Measurements from ENCODE around the gene CPSF6.
"Not testable (repeated sequence)": the region's sequence is repeated elsewhere in the genome, so short reads cannot be mapped to it uniquely, and the experiment has no call there.

The CPSF6 gene

DNA sequence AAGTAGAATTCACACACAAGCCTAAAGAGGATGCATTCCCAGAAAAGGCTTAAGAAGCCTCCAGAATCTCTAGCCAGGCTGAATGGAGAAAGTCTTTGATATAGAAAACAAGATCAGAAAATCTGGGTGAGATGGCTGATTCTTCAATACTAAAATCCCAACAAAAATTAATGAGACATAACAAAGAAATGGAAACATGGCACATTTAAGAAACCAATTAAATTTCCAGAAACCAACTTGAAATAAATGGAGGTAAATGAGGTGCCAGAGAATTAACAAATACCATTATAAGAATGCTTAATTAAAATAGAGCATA, 51.9 kb downstream of the CPSF6 start:
- in situ Hi-C loops (cut with HindIII; ENCODE audit: low sequenced_read_pairs): no loop called here
- TF ChIP-seq, protein P1, sequence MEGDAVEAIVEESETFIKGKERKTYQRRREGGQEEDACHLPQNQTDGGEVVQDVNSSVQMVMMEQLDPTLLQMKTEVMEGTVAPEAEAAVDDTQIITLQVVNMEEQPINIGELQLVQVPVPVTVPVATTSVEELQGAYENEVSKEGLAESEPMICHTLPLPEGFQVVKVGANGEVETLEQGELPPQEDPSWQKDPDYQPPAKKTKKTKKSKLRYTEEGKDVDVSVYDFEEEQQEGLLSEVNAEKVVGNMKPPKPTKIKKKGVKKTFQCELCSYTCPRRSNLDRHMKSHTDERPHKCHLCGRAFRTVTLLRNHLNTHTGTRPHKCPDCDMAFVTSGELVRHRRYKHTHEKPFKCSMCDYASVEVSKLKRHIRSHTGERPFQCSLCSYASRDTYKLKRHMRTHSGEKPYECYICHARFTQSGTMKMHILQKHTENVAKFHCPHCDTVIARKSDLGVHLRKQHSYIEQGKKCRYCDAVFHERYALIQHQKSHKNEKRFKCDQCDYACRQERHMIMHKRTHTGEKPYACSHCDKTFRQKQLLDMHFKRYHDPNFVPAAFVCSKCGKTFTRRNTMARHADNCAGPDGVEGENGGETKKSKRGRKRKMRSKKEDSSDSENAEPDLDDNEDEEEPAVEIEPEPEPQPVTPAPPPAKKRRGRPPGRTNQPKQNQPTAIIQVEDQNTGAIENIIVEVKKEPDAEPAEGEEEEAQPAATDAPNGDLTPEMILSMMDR (IDR thresholded peaks at IDR 0.05; ENCODE audit: low read depth, low read length): no peak
- no peak for DNase-seq (ENCODE audit: low read depth, low spot score)
- H3K4me3 ChIP-seq (ENCODE audit: low read depth, low read length): no peak overlapping the region

DNA sequence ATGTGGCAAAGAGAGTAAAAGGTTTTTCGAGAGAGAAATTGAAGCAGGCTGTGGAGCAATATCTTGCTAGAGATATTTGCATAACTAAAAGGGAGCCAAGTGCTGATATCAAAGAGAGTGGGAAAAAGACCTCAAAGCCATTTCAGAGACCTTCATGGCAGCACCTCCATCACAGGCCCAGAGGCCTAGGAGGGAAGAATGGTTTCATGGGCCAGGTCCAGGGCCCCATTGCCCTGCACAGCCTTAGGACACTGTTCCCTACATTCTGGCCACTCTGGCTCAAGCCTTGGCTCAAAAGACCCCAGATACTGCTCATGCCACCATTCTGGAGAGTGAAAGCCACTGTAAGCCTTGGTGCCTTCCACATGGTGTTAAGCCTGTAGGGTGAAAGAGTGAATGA, 58.8 kb downstream of the CPSF6 start:
- no peak for DNase-seq (ENCODE audit: low read depth, low spot score)
- in situ Hi-C loops (cut with HindIII; ENCODE audit: low sequenced_read_pairs): no loop called here
- no peak overlapping the region for H3K4me3 ChIP-seq (ENCODE audit: low read depth, low read length)
- TF ChIP-seq, protein P1 (IDR thresholded peaks at IDR 0.05; ENCODE audit: low read depth, low read length): no peak

DNA sequence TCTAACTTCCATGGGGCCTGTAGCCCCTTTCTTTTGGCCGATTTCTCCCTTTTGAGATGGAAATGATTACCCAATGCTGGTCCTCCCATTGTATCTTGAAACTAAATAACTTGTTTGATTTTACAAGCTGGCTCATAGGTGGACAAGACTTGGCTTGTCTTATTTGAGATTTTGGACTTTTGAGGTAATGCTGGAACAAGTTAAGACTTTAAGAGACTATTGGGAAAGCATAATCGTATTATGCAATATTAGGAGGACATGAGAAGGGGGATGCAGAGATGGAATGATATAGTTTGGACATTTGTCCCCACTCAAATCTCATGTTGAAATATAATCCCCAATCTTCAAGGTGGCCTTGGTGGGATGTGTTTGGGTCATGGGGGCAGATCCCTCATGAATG, 59.6 kb downstream of the CPSF6 start:
- DNase-seq (ENCODE audit: low read depth, low spot score): no peak
- no peak overlapping the region for H3K4me3 ChIP-seq (ENCODE audit: low read depth, low read length)
- TF ChIP-seq, protein P1 (IDR thresholded peaks at IDR 0.05; ENCODE audit: low read depth, low read length): no peak
- in situ Hi-C loops (cut with HindIII; ENCODE audit: low sequenced_read_pairs): no loop called here

DNA sequence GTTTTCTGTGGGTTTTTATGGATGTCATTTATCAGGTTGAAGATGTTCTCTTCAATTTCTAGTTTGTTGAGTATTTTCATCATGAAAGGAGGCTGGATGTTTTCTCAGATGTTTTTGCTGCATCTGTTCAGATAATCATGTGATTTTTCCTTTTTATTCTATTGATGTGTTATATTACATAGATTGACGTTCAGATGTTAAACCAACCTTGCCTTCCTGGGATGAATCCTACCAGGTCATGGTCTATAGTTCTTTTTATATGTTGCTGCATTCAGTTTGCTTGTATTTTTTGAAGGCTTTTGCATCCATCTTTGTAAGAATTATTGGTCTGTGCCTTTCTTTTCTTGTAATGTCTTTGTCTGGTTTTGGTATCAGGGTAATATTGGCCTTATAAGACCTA, 64.9 kb downstream of the CPSF6 start:
- in situ Hi-C loops (cut with HindIII; ENCODE audit: low sequenced_read_pairs): no loop called here
- TF ChIP-seq, protein P1 (IDR thresholded peaks at IDR 0.05; ENCODE audit: low read depth, low read length): no peak
- H3K4me3 ChIP-seq (ENCODE audit: low read depth, low read length): no peak overlapping the region
- DNase-seq (ENCODE audit: low read depth, low spot score): no peak

DNA sequence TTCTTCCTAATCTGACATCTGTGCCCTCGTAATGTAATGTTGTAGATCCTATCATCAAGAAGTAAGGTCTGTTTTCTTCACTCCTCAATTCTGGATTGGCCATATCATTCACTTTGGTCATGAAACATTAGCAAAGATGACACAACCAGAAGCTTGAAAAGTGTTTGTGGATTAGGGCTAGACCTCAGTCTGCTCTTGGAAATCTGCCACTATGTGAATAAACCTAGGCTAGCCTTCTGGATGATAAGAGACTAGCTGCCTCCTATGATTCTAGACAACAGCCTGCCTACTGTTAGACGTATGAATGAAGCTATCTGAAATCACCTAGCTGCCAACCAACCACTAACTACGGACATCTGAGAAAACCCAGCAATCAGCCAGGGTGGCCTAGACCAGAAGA, 70.1 kb downstream of the CPSF6 start:
- TF ChIP-seq, protein P1 (IDR thresholded peaks at IDR 0.05; ENCODE audit: low read depth, low read length): no peak
- no peak for DNase-seq (ENCODE audit: low read depth, low spot score)
- H3K4me3 ChIP-seq (ENCODE audit: low read depth, low read length): no peak overlapping the region
- in situ Hi-C loops (cut with HindIII; ENCODE audit: low sequenced_read_pairs): no loop called here

DNA sequence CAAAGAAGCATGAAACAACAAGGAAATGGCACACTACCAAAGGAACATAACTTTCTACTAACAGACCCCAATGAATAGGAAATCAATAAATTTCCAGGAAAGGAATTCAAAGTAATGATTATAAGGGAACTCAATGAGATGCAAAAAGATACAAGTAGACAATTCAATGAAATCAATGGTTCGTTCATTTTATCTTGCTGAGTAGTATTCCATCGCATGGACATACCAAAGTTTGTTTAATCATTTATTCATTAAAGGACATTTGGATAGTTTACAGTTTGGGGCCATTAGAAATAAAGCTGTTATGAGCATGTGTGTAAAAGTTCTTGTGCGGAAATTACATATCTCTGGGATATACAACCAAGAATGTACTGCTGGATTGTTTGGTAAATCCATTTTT, 73.8 kb downstream of the CPSF6 start:
- in situ Hi-C loops (cut with HindIII; ENCODE audit: low sequenced_read_pairs): no loop called here
- no peak for DNase-seq (ENCODE audit: low read depth, low spot score)
- TF ChIP-seq, protein P1 (IDR thresholded peaks at IDR 0.05; ENCODE audit: low read depth, low read length): no peak
- H3K4me3 ChIP-seq (ENCODE audit: low read depth, low read length): no peak overlapping the region

DNA sequence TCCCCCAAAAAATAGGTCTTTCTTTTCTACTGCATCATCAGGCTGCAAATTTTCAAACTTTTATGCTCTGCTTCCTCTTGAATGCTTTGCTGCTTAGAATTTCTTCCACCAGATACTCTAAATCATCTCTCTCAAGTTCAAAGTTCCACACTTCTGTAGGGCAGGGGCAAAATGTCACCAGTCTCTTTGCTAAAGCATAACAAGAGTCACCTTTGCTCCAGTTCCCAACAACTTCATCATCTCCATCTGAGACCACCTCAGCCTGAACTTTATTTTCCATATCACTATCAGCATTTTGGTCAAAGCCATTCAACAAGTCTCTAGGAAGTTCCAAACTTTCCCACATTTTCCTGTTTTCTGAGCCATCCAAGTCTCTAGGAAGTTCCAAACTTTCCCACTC, 77.4 kb downstream of the CPSF6 start:
- in situ Hi-C loops (cut with HindIII; ENCODE audit: low sequenced_read_pairs); H3K4me3 ChIP-seq (ENCODE audit: low read depth, low read length); DNase-seq (ENCODE audit: low read depth, low spot score): not testable (repeated sequence)

DNA sequence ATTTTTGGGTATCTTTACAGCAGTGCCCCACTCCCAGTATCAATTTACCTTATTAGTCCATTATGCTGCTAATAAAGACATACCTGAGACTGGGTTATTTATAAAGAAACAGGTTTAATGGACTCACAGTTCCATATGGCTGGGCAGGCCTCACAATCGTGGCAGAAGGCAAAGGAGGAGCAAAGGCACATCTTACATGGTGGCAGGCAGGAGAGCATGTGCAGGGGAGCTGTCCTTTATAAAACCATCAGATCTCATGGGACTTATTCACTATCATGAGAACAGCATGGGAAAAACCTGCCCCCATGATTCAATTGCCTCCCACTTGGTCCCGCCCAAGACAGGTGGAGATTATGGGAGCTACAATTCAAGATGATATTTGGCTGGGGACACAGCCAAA, 77.9 kb downstream of the CPSF6 start:
- DNase-seq (ENCODE audit: low read depth, low spot score); in situ Hi-C loops (cut with HindIII; ENCODE audit: low sequenced_read_pairs); H3K4me3 ChIP-seq (ENCODE audit: low read depth, low read length): not testable (repeated sequence)

All from astrocyte of the spinal cord (primary cell).